SK-N-SH treated with all-trans-retinoic acid at 6 μM for 48 hours (cell line): ENCODE results near the gene TTC23L.

ENCODE experiments used
- ARNTL ChIP-seq: fragments of 450-650 bp; formaldehyde crosslinking; IDR thresholded peaks from 2 replicates; pipeline ENCODE4 v1.5.0; 2020; ENCODE audit warnings: low read depth, mild to moderate bottlenecking, moderate library complexity, borderline replicate concordance
- ESRRG ChIP-seq: fragments of 250-450 bp; sonication (Bioruptor Pico); IDR thresholded peaks from 2 replicates; pipeline ENCODE4 v1.6.1; 2021; ENCODE audit warnings: mild to moderate bottlenecking
- PATZ1 ChIP-seq: fragments of 250-450 bp; sonication (Bioruptor Pico); IDR thresholded peaks from 2 replicates; pipeline ENCODE4 v1.8.0; 2020; ENCODE audit warnings: mild to moderate bottlenecking, moderate library complexity, borderline replicate concordance
- TF ChIP-seq, protein P1 (sequence below): fragments of 250-450 bp; sonication (Bioruptor Pico); IDR thresholded peaks from 2 replicates; pipeline ENCODE4 v1.5.1; 2021; ENCODE audit warnings: mild to moderate bottlenecking, moderate library complexity

DNA sequence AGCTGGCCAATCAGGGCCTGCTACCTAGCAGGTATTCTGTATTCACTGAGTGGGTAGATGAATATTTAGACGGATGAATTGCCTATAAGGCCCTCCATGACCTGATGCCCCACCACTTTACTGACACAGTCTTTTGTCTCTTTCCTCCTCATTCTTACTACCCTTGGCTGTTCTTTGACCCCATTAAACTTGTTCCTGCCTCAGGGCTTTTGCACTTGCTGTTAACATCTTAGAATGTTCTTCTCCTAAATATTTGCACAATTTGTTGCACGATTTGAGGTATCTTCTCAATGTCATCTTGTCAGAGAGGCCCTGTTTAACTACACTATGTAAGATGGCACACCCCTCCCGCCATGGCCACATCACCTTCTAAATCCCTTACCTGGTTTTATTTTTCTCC is 3.3 kb upstream of the TTC23L start:
- no peak for TF ChIP-seq PATZ1 (CRISPR knock-in tag)
- TF ChIP-seq ESRRG (CRISPR knock-in tag) = no peak
- TF ChIP-seq, protein P1, sequence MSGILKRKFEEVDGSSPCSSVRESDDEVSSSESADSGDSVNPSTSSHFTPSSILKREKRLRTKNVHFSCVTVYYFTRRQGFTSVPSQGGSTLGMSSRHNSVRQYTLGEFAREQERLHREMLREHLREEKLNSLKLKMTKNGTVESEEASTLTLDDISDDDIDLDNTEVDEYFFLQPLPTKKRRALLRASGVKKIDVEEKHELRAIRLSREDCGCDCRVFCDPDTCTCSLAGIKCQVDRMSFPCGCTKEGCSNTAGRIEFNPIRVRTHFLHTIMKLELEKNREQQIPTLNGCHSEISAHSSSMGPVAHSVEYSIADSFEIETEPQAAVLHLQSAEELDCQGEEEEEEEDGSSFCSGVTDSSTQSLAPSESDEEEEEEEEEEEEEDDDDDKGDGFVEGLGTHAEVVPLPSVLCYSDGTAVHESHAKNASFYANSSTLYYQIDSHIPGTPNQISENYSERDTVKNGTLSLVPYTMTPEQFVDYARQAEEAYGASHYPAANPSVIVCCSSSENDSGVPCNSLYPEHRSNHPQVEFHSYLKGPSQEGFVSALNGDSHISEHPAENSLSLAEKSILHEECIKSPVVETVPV (CRISPR knock-in tag) = no peak
- no peak for TF ChIP-seq ARNTL (CRISPR knock-in tag)
